NCI-H2107 (cell line): Measurements from ENCODE around the gene ESR2.
"Not testable (repeated sequence)": the region's sequence is repeated elsewhere in the genome, so short reads cannot be mapped to it uniquely, and the experiment has no call there.

Source experiments
- DNase-seq: peaks from one replicate; lab custom pipeline; 2025; lab: John Stamatoyannopoulos, UW

ESR2 gene

DNA sequence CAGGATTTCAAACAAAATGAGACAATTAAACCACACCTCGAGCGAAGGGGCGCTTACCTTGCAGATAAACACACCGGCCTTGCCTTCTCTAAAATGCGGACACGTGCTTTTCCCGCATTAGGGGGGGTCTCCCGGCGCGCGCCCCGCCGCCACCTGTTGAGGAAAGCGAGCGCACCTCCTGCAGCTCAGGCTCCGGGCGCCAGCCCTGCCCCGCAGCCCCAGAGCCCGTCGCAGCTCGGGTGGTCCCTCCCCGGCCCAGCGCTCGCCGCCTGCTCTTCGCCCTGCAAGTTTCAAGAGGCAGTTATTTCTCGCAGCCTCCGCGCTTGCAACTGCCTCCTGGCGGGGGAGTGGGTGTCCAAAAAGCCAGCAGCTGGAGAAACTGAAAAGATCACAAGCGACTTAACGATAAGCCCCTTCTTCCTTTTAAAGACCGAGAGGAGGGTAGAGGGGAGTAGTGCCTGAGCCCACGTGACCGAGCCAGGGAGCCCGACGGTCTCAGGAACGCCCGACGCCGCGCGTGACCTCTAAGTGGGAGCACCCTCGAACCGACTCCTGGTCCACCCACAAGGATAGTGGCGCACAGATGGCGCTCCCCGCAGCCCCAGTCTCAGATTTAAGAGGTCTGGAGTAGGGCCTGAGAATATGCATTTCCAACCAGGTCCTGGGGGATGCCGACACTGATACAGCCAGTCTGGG is at the start of gene ESR2:
Gene ESR2, minus strand, starts transcription at position 396 of the 696 bp plus-strand sequence. CDS start 11,386 bp downstream, outside the sequence.
- peak; percentile 67 for DNase-seq

DNA sequence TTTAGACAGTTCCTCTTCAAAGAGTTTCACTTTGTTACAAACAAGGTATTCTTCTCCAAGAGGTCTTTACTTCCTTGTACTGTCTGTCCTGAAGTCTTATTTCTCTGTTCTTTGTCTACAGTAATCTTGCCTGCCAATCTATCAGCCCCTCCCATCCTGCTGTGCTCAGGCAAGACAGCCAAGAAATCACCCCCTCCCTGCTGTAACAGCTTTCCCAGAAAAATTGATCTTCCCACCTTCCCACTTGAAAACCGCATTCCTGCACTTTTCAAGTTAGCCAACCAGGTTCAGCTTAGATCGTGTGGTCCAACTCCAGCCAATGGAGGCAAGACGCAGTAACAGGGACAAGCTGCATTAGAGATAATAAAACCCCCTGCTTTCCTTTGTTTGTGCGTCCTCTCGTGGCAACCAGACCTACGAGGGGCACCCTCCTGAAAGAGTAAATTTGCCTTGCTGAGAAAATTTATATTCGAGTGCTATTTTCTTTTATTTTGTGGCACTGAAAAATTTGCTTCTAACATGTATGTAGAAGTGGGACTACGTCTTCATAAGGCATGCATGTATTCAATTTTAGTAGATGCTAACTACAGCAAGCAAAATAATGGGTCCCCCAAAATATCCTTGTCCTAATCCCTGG is 46.5 kb upstream of the ESR2 start:
- DNase-seq = no peak

DNA sequence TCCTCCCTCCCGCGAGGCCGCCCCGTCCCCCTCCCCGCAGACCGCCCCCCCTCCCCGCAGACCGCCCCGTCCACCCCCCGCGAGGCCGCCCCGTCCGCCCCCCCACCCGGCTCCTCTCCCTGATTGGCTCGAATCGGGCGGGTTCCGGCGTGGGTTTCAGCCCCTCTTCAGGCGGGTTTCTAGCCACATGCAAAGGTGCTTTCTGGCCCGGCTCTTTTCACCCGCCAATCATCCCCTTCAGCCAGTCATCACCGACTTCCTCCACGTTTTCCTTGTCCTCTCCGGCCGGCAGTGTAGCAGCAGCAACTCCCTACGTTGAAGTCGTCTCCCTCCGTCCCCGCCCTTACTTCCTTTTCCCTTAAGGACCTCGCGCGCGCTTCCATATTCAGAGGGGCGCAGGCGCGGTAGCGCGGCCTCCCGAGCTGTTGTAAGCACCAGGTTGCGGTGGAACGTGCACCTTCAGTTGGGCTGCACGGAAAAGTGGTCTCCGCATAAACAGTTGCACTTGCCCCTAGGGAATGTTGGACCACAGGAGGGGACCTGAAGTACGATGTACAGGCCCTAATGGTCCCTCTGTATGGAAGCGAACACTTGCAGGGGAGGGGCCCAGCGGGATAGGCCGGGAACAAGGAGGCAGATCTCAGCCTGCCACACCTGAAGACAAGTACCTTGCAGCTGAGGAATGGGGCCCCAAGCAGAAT is 44.6 kb upstream of the ESR2 start:
- DNase-seq = peak; percentile 99

DNA sequence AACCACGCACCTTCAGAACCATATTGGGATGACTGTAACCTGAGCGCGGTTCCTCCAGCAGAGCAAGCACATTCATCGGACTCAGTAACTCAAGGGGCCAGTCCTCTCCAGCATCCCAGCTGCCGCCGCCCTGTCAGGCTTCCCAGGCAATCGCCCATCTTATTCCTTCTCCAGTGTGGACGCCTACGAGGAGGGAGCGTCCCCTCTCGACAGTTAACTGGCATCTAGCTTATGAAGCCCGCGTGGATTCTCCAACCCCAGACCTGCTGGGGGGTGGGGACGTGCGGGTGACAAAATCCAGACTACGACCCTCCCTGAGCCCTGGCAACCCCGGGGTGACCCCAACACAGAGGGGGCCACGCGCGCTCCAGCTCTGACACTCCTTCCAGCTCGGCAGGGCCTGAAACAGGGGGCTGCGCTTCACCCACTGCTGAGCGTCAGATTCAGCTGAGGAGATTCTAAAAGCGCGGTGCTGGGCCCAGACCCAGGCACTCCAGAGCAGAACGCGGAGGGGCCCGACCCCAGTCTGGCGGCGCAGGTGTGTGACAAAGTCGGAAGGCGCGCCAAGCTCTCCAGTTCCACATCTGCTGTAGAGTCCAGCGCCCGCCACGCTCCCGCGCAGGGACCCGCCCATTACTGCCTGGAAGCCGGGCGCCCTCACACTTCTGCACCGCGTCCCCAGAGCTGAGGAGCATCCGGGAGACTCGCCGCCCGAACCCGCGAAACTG is 43.9 kb upstream of the ESR2 start:
- peak; percentile 75 for DNase-seq

DNA sequence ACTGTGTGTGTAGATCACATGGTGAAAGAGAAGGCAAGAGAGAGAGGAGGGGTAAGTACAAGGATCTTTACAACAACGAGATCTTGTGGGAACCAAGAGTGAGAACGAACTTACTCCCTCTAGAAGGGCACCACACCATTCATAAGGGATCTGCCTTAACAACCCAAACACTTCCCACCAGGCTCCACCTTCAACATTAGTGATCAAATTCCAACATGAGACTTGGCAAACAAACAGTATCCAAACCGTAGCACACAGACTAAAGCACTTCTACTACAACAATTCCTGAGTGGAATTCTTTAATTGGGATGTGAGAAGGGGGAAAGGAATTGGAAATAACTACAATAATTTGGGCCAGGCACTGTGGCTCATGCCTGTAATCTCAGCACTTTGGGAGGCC is 35.0 kb upstream of the ESR2 start:
- no peak for DNase-seq

DNA sequence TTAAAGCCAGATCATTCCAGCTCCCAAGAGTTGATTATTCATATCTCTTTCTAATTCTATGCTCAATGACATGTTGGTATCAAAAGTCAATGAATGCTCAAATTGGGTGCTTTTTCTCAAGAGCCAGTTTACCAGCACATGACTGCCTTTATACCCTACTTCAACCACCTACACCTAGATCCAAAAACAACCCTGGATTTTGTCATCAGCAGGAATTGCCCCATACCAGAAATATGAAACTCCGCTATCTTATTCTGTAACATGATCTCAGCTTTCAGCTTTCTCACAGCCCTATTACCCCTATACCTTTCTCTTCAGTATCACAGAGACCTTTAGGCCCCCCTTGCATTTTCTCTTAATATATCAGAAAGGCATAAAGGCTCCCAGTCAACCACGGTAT is 32.3 kb upstream of the ESR2 start:
- DNase-seq = peak; percentile 36

DNA sequence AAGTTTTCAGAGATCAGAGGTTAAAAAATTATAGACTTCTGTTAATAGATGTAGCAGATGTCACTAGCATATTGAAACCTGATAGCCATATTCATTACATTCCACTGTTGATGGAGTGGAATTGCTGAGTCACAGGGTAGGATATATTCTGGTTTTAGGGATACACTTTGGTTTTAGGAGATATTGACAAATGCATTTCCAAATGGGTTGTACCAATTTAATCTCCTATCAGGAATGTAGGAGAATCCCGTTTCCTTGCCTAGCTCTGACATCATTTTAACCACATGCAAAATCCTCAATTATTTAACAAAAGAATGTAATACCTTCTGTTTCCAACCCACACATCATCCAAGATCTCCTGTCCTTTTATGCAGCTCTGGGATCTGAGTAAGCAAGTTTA is 30.7 kb upstream of the ESR2 start:
- no peak for DNase-seq

DNA sequence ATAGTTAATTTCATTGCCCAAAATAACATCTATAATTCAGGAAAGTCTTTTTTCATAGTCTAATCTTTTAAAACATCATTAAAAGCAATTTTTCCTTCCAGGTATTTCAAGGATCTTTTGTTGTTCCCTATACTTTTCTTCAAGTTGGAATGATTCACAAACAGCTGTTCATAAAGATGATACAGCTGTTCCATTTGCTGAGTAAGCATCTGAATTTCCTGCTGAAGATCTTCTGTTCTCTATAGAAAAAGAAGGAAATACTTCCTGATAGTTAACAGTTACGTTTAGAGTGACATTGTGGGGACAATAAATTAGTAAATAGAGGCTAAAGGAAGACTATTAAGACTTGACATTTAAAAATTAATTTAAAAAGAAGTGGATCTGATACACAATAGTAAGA is 30.3 kb upstream of the ESR2 start:
- no peak for DNase-seq

DNA sequence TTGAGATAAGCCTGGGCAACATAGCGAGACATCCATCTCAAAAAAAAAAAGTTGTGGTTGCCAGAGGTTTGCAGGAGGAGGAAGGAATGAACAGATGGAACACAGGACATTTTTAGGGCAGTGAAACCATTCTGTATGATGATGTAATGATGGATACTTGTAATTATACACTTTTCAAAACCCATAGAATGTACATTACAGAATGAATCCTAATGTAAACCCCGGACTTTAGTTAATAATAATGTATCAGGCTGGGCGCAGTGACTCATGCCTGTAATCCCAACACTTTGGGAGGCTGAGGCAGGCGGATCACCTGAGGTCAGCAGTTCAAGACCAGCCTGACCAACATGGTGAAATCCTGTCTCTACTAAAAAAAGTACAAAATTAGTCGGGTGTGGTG is 26.2 kb upstream of the ESR2 start:
- DNase-seq = not testable (repeated sequence)

DNA sequence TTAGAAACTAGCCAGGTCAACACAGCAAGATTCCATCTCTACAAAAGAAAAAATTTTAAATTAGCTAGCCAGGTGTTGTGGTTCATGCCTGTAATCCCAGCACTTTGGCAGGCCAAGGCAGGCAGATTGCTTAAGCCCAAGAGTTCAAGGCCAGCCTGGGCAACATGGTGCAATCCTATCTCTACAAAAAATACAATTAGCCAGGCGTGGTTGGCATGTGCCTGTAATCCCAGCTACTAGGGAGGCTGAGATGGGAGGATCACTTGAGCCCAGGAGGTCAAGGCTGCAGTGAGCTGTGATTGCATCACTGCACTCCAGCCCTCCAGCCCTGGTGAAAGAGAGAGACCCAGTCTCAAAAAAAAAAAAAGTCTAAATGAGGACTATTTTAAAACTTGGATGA is 24.5 kb upstream of the ESR2 start:
- DNase-seq = not testable (repeated sequence)

DNA sequence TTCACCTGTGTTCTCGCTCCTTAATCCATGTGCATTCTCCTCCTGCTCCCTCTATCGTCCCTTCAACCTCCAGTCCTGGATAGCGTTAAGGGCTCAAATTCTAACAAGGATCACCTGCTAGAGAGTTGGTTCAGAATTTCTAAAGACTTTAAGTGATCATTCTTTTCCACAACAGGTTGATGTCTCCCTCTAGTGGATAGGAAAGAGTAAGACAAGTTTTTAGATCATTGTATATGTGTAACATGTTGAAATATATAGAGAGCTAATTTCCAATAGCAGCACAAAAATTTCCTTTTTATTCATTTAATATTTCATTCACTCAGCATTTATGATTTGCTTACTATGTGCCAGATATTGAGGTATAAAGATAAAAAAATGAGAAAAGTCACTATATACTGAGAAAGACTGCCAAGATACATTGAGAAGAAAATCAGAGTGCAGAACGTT is 9.3 kb upstream of the ESR2 start:
- DNase-seq = peak; percentile 83

DNA sequence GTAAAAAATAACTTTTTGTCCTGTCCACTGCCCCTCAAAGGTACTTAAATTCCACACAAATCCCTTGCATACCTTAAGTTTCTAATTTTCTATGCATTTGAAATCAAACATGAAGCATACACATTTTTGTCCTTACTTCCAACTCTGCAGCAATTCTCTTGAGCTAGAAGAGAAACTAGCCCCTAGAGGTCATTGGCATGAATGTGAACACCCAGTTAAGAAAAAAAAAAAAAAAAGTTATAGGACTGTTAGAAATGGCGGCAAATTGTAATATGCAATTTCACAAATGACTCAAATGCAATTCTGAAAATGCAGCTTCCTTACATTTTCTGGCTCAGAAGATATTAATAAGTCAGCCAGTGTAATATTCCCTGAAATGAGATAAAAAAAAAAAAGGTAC is 4.6 kb upstream of the ESR2 start:
- DNase-seq = no peak

DNA sequence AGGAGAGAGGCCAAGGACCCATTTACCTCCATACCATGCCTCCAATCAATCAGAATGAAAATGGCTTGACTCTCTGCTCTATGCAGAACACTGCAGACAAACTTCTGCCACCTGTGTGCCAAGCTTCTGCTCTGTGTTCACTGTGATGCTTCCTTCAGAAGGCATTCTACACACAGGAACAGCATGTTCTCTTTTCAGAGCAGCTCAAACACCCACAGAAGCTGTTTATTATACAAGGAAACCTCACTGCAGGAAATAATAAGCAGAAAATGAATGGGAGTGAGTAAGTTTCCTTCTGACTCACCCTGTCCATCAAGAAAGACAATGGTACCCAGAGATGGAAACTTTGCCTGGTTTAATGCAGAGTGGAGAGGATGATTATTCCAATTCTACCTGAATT is 2.4 kb upstream of the ESR2 start:
- DNase-seq = no peak

DNA sequence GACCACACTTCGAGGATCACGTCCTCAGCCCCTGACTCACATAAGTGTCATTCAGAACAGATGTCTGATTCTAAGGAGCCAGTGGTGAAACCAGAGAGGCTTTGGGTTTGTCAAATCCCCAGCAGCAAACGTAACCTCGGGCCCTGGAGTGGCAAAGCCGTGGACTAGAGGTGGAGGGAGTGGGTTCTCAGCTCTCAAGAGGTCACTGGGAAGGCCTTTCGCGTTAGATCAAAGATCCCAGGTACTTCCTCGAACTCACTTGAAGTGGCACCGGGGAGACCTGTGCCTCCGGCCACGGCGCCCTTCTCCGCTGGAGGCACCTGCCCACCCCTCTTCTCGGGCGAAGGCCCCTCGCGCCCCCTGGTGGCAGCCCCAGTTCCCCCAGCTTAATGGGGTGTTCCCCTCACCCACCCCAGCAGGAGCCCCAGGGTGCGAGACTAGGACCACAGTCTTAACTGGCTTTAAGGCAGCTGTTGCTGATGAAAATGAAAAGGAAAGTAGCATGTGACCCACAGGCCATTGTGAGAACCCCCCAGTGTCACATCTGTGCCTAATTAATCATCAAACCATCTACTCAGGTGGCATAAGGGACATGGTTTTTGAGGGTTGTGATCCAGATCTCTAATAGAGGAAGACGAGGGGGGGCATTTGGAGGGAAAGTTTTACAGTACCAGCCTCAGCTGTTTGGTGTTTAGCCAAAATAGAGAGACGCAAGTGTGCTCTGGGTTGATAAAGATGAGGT is 672 bp upstream of the ESR2 start:
- peak; percentile 72 for DNase-seq

DNA sequence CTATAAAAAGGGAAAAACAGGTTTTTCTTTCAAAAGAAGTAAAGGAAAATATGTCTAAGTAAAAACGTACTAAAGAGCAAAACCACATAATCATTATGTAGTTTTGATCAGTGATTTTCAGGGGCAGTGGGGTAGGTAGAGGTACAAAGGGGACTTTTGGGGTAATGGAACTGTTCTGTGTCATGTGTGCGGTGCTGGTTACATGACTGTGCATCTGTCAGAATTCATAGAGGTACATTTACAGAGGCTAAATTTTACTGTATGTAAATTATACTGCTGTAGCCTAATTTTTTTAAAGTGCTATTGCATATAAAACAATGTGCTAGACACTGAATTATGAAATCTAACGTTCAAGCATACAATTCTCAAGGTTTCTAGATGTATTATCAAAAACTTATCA is 2.0 kb downstream of the ESR2 start:
- no peak for DNase-seq

DNA sequence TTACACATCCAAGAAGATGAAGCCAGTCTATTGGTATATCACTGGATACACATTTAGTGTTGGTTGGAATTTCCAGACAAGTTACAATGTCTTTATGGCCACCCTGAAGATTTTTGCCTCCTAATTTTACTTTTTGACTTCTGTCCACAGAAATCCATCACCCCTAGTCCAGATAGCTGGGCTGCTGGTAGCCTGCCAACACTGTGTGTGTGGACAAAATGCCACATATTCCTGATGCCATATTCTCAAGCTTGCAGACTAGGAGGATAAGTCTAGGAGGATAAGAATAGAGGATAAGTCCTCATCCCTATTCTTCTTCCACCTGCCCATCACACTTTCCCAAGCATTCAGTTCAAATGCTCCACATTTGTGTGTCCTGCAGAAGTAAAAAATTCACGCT is 4.6 kb downstream of the ESR2 start:
- no peak for DNase-seq

DNA sequence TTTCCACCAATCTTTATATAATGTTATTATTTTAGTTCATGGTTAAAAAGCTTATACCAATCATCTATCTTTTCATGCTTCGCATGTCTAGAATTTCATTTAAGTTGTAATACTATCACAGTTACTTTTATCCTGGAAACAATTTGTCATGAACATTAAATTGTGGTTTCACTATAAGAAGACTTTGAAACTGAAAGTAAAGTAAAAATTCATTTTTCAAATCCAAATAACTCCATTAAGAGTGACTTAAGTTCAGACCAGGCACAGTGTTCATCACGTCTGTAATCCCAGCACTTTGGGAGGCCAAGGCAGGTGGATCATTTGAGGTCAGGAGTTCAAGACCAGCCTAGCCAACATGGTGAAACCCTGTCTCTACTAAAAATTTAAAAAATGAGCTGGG is 12.4 kb downstream of the ESR2 start:
- no peak for DNase-seq

DNA sequence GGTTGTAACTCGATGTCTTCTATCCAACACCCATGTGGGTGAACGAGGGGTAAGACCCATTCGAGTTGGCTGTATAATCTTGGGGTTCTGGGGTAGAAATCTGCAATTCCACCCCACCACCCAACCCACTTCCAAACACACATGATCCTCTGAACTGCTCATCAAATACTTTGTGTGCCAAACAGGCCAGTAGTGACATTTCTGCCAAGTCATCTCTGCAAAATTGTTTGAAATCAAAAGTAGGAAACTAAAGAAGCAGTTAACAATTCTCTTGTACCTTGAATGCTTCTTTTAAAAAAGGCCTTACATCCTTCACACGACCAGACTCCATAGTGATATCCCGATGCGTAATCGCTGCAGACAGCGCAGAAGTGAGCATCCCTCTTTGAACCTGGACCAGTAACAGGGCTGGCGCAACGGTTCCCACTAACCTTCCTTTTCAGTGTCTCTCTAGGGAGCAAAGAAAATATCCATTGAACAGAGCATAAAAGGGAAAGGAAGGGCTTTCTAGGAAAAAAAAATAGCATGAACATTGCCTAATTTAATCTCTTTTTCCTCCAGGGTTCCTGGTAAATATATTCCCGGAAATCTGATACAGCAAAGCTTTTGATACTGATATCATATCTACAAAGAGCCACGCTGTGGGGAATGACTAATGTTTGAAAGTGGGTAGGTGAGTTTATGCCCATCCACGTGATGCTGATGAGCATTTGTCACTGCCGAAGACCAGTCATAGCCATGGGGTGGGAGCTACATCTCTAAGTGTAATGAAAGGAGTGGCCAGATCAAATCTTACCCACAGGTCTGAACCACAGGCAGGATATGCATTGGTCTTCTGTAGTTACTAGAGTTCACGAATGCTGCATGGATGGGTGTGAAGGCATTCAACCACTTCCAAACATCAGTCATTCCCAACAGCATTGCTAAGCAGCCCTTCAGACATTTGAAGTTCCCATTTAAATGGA is 14.2 kb downstream of the ESR2 start:
- no peak for DNase-seq

DNA sequence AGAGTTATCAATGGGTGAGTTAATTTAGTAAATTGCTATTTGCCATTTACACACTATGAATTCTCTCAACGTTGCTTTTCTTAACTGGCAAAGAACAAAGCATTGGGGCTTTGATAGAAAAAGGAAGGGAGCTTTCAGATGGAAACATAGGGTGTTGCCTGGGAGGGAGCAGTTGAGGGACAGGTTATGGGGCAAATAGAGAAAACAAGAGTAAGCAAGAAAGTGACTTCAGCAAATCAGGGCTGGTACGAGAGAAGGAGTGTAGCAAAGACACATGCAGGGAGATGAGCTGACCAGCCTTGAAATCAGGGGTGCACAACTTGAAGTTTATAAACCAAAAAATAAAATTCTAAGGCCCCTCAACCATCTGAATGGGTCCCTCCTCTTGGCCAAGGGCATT is 15.7 kb downstream of the ESR2 start:
- DNase-seq = no peak

DNA sequence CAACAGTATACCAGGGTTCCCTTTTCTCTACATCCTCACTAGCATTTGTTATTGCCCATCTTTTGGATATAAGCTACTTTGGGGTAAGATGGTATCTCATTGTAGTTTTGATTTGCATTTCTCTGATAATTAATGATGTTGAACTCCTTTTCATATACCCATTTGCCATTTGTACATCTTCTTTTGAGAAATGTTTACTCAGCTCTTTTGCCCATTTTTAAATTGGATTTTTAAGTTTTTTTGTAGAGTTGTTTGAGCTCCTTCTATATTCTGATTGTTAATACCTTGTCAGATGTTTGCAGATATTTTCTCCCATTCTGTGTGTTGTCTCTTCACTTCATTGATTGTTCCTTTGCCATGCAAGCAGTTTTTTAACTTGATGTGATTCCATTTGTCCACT is 22.2 kb downstream of the ESR2 start:
- no peak for DNase-seq

DNA sequence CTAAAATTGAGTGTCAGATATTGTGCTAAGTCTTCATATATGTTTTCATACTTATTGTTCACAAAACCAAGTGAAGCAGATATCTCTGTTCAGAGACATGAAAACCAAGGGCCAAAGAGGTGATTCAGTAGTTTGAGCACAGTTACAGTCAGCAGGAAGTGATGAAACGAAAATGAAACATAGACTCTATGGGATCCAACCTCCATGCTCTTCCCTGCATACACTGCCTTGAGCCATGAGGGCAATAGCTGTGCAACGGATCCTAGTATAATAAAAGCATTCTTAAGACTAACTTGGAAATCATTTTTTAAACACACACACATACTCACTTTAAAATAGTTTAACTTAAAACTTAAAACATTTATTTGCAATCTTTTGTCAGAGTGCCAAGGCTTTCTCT is 27.9 kb downstream of the ESR2 start:
- DNase-seq = no peak
